Inflammatory macrophage treated with lipopolysaccharide for 4 hours (primary cell): ENCODE measurements around the gene RPL27.
"Not testable (repeated sequence)": the region's sequence is repeated elsewhere in the genome, so short reads cannot be mapped to it uniquely, and the experiment has no call there.

Source experiments
- DNase-seq: peaks from one replicate; pipeline ENCODE4 v3.0.0-alpha.2; 2020

RPL27 gene

DNA sequence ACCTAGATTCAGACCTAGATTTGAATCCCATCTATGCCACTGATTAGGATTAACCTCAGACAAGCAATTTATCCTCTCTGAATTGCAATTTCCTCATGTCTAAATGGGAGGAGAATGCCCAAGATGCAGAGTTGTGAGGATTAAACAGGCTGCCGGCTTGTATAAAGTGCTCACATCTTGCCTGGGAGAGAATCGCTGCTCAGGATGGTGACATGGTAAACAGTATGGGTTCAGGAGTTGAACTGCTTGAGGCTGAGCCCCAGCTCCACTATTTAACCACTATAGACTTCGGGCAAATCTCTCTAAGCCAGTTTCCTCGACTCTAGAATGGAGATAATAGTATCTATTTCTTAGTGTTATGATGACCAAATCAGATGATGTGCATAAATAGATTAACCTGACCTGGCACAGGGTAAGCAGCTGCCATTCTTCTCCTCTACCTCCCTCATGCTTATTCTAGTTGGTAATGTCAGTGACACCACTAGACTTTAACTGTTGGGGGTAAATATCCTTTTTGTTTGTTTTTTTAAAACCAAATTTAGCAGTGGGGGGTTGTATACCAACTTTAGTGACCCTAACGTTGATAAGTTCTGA is 732 bp upstream of the RPL27 start:
- no peak for DNase-seq

DNA sequence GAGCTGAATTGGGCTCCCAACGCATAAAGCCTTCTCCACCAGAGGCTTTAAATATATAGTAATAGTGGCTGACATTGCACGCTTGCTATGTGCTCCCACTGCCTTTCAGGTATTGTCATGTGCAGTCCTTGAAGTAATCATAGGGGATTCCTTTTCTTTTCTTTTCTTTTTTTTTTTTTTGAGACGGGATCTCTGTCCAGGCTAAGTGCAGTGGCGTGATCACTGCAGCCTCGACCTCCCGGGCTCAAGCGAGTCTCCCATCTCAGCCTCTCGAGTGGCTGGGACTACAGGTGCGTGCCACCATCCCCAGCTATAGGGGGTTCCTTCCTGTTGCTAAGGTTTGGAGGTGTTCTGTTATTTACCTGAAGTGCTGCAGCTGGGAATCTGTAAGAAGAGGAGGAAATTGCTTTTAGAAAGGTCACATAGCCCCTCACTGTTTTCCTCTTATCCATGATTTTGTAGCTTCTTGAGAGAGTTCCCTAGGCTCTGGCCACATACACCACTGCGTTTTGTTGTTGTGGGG is 845 bp downstream of the RPL27 start:
- DNase-seq, result no peak

DNA sequence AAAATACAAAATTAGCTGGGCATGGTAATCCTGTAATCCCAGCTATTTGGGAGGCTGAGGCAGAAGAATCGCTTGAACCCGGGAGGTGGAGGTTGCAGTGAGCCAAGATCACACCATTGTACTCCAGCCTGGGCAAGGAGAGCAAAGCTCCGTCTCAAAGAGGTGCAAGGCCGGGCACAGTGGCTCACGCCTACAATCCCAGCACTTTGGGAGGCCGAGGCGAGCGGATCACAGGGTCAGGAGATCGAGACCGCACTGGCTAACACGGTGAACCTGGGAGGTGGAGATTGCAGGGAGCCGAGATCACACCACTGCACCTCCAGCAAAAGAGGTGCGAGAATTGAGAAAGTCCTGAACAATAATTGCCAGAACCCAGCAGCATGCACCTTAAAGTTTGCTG is 2.7 kb downstream of the RPL27 start:
- not testable (repeated sequence) for DNase-seq

DNA sequence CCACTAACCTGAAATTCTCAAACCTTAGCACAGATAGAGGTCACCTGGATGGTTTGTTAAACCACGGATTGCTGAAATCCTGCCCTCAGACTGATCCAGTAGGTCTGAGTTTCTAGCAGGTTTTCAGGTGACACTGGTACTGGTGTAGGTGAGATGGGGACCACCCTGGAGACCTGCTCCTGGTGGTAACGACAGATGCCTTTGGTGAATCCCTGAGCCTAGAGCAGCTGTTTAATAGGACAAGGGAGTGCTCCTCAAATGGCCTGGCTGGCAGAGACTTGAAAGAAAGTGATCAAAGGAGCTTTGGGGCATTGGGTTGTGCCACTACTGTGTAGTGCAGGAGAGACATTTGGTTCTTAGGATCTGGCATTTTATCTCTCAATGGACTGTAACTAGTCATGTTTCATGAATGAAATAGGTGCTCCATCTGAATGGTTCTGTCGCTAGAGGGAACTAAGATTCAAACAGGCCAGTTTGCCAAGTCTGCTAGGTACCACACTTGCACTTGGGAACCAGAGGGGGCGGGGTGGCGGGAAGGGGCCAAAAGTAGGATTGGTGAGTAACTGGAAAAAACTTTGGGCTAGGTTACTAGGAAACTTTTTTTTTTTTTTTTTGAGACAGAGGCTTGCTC is 5.4 kb downstream of the RPL27 start:
- DNase-seq, result no peak

DNA sequence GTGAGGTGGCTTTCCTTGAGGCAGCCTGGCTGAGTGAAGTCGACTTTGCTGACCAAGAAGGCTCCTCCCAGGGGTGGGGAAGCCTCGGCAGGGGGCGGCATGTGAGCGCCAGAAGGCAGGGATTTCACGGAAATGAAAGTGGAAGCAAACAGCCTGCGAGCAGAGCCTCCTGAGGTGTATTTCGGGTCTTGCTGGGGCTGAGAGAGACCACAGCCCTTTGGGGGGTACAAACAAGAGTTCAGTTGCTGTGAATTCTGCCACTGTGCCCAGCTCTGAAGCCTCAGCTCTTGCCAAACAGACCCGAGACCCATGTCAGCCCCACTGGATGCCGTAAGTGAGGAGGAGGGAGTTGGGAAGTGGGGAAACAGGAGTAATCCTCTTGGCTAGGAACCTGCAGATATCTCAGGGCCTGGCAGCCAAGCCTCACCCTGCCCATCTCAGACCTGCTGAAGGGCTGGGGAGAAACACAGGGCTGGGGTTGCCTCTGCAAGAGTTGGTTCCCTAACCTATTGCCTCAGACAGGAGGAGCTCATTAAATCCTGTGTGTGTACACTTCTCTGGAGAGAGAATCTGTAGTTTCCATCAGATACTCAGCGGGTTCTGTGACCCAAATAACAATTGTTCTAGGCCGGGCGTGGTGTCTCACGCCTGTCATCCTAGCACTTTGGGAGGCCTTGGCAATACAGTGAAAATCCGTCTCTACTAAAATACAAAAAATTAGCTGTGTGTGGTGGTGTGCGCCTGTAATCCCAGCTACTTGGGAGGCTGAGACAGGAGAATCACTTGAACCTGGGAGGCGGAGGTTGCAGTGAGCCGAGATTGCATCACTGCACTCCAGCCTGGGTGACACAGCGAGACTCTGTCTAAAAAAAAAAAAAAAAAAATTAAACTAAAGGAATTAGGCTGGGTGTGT is 8.7 kb downstream of the RPL27 start, which contains the start of gene IFI35:
Gene IFI35, plus strand, starts transcription at position 146 of the 913 bp plus-strand sequence. Its CDS starts 164 bp downstream, at position 310.
- DNase-seq, result peak; percentile 93

DNA sequence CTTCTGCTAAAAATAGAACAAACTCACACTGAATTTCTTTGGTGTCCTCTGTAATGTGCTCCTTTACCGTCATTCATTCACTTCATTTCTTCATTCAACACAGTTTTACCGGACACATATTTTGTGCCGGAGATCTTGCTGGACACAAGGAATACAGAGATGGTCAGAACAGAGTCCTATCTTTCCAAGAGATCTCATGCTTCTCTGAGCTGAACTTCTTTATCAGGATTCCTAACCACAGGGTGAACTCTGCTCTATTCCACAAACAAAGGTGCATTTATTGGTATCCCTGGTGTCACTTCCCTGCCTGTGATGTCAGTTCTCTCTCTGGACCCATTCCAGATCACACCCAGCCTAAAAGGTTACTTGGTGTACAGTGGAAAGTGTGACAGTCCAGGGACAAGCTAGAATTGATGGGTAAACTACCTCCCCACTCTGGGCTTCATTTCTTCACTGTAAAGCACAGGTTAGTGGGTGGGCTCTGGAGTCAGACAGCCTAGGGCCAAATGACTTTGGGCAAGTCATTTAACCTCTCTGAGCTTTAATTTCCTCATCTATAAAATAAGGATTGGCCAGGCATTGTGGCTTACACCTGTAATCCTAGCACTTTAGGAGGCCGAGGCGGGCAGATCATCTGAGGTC is 12.6 kb downstream of the RPL27 start:
- DNase-seq, result no peak

DNA sequence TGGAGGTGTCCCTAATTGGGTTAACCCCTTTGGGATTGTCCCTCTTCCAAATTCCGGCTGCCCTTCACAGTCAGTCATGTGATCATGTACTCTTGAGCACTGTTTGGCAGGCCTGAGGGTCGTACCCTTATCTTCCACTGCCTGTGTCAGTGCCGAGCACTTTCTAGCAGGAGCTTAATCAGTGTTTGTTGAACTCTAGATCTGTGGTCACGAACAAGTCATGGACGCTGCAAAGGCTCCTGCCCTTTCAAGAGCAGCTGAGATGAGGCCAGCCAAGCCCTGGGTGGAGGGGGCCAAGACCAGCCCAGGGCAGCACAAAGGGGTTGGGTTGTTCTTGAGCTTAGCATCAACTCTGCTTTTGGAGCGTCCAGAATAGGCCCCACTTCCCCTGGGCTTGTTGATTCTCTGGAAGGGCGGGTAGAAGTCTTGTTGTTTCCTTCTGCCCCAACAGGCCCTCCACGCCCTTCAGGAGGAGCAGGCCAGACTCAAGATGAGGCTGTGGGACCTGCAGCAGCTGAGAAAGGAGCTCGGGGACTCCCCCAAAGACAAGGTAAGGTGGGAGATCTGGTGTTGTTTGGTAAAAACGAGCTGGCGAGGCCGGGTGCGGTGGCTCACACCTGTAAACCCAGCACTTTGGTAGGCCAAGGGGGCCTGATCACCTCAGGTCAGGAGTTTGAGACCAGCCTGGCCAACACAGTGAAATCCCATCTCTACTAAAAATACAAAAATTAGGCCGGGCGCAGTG is 13.7 kb downstream of the RPL27 start:
- no peak for DNase-seq

DNA sequence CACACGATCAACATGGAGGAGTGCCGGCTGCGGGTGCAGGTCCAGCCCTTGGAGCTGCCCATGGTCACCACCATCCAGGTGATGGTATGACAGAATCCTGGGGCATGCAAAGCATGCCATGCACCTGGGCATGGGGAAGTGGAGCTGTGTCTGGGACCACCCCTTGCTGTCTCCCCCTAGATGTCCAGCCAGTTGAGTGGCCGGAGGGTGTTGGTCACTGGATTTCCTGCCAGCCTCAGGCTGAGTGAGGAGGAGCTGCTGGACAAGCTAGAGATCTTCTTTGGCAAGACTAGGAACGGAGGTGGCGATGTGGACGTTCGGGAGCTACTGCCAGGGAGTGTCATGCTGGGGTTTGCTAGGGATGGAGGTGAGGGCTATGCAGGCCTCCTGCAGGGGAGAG is 15.1 kb downstream of the RPL27 start:
- no peak for DNase-seq

DNA sequence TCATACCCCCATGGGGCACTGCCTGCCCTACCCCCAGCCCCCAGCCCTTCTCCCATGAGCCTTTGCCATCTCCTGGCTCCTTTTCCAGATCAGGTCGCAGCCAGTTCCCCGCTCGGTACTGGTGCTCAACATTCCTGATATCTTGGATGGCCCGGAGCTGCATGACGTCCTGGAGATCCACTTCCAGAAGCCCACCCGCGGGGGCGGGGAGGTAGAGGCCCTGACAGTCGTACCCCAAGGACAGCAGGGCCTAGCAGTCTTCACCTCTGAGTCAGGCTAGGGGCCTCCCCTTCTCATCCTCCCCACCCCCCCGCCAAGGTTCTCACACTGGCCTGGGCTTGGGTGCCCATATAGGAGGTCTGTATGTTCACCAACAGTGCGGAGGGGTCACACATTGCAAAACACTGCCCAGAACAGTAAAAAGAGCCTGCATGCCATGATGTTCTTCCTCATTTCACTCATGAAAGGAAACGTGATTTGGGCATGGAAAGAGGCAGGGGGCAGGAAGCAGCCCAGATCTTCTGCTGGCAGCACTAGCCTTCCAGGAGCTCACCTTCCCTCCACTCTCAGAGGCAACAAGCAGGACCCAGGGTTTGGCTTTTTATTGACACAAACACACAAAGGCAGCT is 15.9 kb downstream of the RPL27 start:
- DNase-seq, result no peak

DNA sequence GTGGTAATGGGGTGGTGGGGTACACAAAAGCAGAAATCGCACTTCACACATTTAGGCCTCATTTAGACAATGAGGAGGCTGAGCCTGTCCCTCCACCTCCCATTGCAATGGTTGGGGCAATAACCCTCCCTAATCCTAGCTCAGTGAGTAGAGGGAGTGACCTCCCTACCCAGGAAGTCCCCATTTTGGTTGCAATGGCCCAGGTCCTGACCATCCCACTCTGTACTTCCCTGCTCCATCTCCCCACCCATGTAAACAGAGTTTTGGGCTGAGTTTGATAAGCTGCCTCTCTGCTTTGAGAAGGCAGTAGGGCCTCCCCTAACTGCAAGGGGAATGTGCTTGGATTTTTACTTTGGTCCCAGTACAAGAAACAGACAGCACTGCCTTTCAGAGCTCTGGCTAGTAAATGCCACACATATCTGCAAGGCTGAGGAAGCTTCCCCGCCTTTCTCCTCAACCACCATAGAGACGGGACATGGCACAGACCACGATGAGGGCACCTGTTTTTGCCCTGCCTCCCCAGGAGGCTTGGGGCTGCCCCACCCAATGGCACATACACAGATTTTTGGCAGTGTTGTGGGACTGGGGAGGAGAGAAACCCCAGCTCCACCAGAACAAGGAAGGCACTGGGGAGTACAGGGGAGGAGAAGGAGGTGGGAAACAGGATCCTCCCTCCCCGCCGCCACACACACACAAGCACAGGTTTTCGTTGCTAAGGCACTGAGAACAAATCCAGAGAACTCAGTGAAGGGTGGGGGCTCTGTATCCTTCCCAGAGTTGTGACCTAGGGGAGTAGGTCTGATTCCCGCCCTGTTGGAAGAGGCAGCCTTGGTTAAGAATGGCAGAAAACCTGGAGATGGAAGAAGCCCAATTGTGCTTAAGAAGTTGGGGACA is 16.7 kb downstream of the RPL27 start:
- DNase-seq, result no peak

DNA sequence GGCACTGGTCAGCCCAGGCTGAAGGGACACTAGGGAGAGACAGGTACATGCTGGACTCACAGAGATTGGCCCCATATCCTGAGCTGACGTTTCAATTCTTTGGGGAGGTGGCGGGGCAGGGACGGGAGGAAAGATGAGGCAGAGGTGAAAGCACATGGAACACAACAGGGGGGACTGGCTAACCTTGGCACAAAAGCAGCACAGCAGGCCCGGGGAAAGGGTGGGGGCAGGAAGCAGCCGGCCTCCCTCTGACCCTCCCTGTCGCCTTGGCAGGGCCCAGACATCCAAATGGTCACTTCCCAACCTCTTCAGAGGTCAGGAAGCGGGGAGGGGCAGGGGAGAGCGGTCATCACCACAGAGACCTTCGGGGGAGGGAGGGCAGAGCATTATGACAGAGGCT is 17.4 kb downstream of the RPL27 start:
- no peak for DNase-seq

DNA sequence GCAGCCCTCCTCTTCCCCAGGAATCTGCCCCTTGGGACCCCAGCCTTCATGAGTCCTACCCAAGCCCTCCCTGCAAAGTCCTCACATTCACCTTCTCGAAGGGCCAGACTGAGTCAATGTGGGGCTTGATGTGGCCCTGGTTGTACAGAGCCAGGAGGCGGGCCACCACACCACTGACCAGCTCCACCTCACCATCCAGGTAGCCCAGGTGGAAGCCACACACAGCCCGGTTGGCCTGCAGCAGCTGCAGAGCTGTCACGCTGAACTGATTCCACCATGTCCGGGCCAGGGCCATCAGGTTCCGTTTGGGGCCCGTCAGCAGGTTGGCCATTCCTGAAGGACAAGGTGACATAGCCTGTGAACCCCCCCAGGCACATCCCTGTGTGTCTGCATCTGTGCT is 18.0 kb downstream of the RPL27 start:
- DNase-seq, result no peak

DNA sequence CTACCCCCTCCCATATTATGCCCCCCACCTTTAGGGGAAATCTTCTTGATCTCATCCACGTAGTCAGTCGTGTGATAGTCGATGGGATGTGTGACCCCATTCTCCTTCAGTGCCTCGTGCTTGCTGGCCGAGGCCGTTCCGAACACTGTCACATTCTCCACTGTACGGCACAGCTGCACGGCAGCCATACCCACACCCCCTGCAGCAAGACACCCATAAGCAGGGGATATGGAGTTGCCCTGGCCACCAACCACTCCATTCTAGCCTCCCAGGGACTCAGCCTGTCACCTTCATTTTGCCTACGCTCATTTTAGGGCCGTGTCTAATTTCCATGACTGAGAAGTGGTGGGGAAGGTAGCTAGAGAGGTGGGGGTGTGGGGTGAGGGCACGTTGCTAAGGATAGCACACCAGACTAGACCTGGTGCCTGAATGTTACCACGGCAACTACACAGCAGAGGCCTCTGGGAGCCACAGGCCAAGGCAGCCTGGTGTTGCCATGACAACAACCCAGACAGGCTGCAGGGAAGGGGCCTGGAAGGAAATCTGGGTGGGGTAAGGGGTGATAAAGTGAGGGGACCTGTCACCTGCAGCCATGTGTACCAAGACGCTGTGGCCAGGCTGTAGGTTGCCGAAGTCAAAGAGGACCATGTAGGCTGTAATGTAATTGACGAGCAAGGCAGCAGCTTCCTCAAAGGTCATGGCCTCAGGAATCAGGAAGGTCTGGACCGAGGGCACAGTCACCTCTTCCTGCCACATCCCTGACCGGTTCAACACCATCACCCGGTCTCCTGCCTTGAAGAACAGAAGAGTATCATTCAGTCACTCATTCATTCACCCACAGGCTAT is 20.0 kb downstream of the RPL27 start:
- peak; percentile 46 for DNase-seq

DNA sequence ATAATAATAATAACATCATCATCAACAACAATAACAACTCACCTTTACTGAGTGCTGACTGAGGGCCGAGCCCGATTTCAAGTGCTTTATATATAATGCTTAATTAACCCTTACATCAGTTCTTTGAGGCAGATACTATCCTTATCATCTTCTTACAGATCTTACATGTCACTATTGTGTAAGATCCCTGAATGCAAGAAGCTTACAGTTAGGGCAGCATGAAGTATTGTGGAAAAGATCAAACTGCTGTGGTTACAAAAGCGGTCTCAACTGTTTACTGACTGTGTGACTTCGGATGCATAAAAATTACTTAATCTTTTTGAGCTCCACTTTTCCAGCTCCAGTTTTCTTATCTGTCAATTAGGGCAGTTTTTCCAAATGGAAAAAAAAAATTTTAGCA is 20.7 kb downstream of the RPL27 start:
- DNase-seq, result peak; percentile 50

DNA sequence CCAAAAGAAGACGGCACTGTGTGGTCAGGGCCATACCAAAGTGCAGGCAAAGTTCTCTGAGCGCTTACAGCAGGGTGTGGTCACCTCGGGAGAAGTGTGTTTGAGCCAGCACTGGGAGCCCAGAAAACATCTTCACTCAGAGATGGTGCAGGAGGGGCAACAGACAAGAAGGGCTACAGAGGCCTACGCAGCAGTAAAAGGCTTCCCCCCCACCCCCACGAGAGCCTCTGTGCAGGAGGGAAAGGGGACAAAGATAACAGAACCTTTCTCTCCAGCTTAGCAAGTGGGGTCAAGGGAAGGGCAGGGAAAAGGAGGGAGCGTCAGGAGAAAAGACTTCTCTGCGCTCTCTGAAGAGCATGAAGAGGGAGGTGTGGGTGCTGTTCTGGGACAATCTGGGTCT is 21.2 kb downstream of the RPL27 start:
- no peak for DNase-seq

DNA sequence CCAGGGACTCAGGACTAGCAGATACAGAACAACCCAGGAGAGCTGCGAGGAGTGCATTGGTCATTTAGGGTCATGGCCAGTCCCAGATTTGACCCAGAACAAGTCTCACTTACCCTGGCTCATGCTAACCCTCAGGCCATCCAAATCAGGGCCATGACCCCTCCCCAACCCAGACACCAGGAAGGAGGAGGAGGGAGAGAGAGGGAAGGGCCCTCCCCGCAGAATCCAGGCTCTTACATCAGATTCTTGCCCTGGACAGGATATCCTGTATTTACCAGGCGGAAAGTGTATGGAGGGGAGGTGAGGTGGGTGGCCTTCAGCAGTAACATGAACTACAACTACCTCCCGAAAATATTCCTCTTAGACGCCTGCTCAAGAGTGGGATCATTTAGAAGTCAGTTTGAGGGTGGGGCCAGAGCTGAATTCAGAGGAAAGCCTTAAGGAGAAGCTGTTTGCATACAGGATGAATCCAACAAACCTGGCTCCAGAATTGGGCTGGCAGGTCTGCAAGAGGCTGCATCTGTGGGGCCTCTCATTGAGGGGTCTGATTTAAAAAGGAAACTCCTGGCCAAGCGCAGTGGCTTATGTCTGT is 21.9 kb downstream of the RPL27 start:
- DNase-seq, result no peak

DNA sequence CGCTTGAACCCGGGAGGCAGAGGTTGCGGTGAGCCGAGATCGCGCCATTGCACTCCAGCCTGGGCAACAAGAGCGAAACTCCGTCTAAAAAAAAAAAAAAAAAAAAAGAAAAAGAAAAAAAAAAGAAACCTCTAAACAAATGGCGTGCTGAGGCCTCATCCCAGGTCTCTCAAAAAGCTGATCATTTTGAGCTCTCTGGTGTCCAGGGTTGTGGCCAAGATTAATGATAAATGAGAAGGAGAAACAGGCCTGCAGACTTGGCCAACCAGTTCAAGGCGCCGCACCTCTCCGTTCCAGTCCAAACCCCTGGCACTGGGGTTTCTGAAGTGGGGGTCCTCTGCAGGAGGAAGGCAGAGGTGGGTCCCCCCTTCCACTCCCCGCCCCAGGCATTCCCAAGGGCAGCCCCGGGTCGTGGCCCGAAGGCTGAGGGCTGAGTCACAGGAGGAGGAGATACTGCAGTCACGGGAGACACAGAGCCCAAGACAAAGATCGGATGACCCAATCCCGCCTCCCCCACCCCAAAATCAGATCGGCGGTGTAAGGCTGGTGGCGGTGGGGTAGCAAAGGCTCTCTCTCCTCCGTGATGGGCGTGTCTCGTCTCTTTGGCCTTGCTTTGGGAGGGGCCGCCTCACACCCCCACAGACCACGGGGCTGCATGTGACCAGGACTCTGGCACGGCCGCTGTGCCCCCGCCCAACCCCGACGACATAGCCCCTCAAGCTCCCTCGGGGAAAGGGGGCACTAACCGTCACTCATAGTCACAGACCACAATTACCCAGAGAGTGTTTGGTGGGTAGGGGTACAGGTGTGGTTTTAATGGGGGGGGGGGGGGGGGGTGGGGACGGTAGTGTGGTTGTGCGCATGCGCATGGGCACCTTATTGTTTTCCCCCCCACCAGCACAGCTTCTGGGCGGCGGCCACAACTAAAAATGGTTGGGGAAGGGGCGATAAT is 22.8 kb downstream of the RPL27 start:
- DNase-seq, result peak; percentile 82
